Astrocyte of the spinal cord (primary cell): ENCODE measurements around the gene ADTRP.

Experiments used
- DNase-seq: peaks from one replicate; pipeline ENCODE4 v3.0.0; 2011; ENCODE audit warnings: low read depth, low spot score
- H3K4me3 ChIP-seq: 2 replicates; pipeline ENCODE4 v1.5.1; 2011; ENCODE audit warnings: low read depth, mild to moderate bottlenecking, low read length, moderate library complexity
- in situ Hi-C: cut with HindIII; loops from 2 replicates; pipeline ENCODE4 v1.10.0; 2017; ENCODE audit warnings: low sequenced_read_pairs
- TF ChIP-seq, protein P1 (sequence below): IDR thresholded peaks from 2 replicates; pipeline ENCODE4 v1.5.1; 2012; ENCODE audit warnings: low read depth, mild to moderate bottlenecking, low read length, inconsistent platforms

The ADTRP gene

DNA sequence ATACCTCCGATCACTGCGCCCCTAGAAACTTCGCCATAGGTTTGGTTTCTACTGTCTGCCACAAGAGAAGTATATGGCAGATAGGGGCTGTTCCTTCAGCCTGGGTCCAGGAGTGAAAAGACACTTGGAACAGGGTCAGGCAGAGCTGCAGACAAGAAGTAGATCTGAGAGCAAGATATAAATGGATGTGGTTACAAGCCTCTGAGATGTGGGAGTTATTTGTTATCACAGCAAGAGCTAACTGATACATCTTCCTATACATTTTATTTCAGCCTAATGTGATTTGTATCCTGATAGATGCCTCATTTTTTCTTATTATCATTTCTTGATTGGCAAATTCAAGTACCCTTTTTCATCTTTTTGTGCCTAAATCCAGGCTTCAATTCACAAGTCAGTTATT, 40.9 kb upstream of the ADTRP start:
- no peak for DNase-seq
- TF ChIP-seq, protein P1, sequence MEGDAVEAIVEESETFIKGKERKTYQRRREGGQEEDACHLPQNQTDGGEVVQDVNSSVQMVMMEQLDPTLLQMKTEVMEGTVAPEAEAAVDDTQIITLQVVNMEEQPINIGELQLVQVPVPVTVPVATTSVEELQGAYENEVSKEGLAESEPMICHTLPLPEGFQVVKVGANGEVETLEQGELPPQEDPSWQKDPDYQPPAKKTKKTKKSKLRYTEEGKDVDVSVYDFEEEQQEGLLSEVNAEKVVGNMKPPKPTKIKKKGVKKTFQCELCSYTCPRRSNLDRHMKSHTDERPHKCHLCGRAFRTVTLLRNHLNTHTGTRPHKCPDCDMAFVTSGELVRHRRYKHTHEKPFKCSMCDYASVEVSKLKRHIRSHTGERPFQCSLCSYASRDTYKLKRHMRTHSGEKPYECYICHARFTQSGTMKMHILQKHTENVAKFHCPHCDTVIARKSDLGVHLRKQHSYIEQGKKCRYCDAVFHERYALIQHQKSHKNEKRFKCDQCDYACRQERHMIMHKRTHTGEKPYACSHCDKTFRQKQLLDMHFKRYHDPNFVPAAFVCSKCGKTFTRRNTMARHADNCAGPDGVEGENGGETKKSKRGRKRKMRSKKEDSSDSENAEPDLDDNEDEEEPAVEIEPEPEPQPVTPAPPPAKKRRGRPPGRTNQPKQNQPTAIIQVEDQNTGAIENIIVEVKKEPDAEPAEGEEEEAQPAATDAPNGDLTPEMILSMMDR = no peak
- in situ Hi-C loops = no loop called here

GRCh38 chr6:11815231-11815630, 36.6 kb upstream of the ADTRP start:
- peak; percentile 33 for DNase-seq
- in situ Hi-C loops = no loop called here
- TF ChIP-seq, protein P1 = no peak
- no peak overlapping the region for H3K4me3 ChIP-seq

More for the DNA sequence above, 40.9 kb upstream of the ADTRP start:
- no peak overlapping the region for H3K4me3 ChIP-seq

DNA sequence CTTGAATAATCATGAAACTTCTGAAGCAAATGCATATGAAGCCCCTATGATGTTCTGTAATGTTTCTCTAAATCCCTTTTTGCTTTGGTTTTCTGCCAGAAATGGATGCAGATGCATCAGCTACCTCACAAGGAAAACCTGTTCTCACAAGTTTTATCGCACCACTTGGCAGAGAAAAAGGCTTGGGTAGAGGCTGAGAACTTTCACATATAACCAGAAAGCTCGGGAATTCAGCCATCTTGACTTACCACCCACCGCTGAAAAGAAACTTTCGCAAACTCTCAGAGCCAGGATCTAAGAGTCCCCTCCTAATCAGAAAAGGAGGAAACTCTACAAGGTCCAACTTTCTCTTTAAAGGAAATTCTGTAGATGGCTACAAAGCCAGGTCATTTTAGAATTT, 36.2 kb upstream of the ADTRP start:
- in situ Hi-C loops = no loop called here
- TF ChIP-seq, protein P1 = no peak
- DNase-seq = no peak
- H3K4me3 ChIP-seq = no peak overlapping the region

GRCh38 chr6:11814106-11814505, 35.5 kb upstream of the ADTRP start:
- no peak for DNase-seq
- TF ChIP-seq, protein P1 = no peak
- in situ Hi-C loops = no loop called here
- no peak overlapping the region for H3K4me3 ChIP-seq

GRCh38 chr6:11813606-11814005, 35.0 kb upstream of the ADTRP start:
- DNase-seq = no peak
- in situ Hi-C loops = no loop called here
- no peak overlapping the region for H3K4me3 ChIP-seq
- TF ChIP-seq, protein P1 = no peak

DNA sequence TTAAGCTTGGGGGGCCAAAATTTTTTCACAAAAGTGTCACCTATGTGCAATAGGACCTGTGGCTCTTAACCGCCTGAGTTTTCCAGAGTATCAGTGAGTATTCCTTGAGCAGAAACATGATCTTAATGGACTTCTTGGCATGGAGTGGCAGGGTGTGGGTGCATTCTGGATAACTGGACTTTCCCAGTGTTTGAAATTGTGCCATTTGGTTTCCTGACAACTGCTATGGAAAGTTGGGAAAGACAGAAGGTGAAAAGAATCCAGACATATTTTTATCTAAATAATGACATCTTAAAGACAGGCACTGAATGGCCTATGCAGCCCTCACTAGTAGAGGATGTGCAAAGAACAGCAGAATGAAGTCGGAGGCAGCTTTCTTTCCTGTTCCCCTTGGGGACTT, 34.3 kb upstream of the ADTRP start:
- TF ChIP-seq, protein P1 = no peak
- DNase-seq = no peak
- H3K4me3 ChIP-seq = no peak overlapping the region
- in situ Hi-C loops = no loop called here

- H3K4me3 ChIP-seq = no peak overlapping the region
- TF ChIP-seq, protein P1 = no peak
- DNase-seq = no peak
- in situ Hi-C loops = no loop called here
Measured at GRCh38 chr6:11812439-11812838, 33.8 kb upstream of the ADTRP start.
